Measurements from ENCODE around the gene PSME2. TPM values are rescaled to one million over a fixed set of nuclear protein-coding genes. Genes with fewer than 3 reads are reported as not detected.

Gene PSME2
- total and polyA plus RNA-seq, 2 of the 13 experiments (the other 11 are each of a cell fraction or from before 2014, with no cell fraction given), result 332 to 716 TPM

DNA sequence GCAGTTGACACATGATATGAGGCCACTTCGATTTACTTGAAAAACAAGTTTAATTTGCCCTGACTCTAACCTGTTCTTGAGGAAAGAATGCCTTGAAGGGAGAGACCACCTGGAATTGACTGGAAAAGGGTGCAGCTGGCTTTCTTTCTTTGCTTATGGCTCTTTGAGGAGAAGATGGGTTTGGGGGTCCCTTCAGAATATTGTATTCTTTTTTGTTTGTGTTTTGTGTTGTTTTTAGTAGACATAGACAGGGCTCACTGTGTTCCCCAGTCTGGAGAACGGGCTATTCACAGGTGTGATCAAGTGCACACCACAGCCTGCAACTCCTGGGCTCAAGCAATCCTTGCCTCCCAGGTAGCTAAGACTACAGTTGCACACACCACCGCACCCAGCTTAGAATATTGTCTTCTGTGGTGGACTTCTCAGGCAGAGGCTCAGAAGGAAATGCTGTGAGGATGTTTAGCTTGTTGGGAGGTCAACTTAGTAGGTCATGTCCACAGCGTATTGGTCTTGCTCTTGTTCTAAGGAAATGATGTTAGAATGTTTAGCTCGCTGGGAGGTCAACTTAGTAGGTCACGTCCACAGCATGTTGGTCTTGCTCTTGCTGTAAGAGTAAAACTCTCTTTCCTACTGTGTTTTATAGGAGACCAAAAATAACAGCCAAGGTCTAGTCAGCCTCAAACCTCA is 30.1 kb downstream of the PSME2 start:
- ATAC-seq, result no peak
- Histone ChIP-seq H3K27me3 (ENCODE audit: control insufficient read depth in 1 of 2, insufficient read depth in 2 of 2, low read length in 2 of 2) (no peaks in the 10 kb centered on the region; a peak in 1 of 5 replicates), H3K9me3 (ENCODE audit: low read length) (no peaks in the 10 kb centered on the region), H2AFZ (ENCODE audit: low read length) (no peak overlapping the region), H3K79me2 (ENCODE audit: insufficient read depth, low read length) (peaks cover 33% of the 10 kb centered on the region), H3K27ac (ENCODE audit: extremely low read length, insufficient read depth, low read length) (peak overlapping the region; percentile 98), H3K4me3 (replicated peaks in 1 of 3; ENCODE audit: insufficient read depth in 1 of 3, low read depth in 2 of 3, low read length in 3 of 3) (peak overlapping the region; percentile 65 to 96 (median 85)), H3K4me2 (ENCODE audit: low read depth, low read length) (peak overlapping the region; percentile 92), H3K4me1 (ENCODE audit: insufficient read depth, low read length) (peaks cover 34% of the 10 kb centered on the region), H3K9ac (ENCODE audit: insufficient read depth, low read depth, low read length) (peak overlapping the region; percentile 99), H3K36me3 (replicated peaks in 1 of 2; ENCODE audit: control insufficient read depth in 1 of 2, insufficient read depth in 2 of 2, low read length in 2 of 2) (peaks cover 43 to 48% of the 10 kb centered on the region in 2 experiments), H4K20me1 (ENCODE audit: insufficient read depth, low read length) (no peaks in the 10 kb centered on the region)
- no peak for FAIRE-seq
- in situ Hi-C loops (cut with HindIII; ENCODE audit: extremely low pct_ligation_motif_present, low pct_unique_long_range_greater_than_20kb), result loop anchor here (25.0 kb wide), 1 partner anchor 1529 kb away; the partner anchor contains the start of genes ABHD4 and DAD1
- 83% methylated on average over 6 of the region's 6 CpGs for WGBS (ENCODE audit: low lambda C conversion rate)
- intact Hi-C loops (cut with micrococcal nuclease; ENCODE audit: unreplicated experiment), result loop anchor here (10.0 kb wide), 2 partner anchors 811 to 1021 kb away; partner anchors contain the start of genes ACIN1, BCL2L2, C14orf119 and PPP1R3E
- CTCF ChIA-PET (ENCODE audit: low intra/inter-chr PET ratio, low total read pairs), result no interaction called here
- DNase-seq (ENCODE audit: low spot score), result no peak
- BruUV-seq (replicated peaks), result no TSS peak
- POLR2A ChIA-PET, result interaction anchor here (0.6 to 15.5 kb wide), 12 partner anchors 13 to 1245 kb away, joined by 3 to 977 read pairs (median 70); partner anchors contain the start of genes EMC9, FITM1, IPO4 and IRF9
- TF ChIP-seq, protein P1, sequence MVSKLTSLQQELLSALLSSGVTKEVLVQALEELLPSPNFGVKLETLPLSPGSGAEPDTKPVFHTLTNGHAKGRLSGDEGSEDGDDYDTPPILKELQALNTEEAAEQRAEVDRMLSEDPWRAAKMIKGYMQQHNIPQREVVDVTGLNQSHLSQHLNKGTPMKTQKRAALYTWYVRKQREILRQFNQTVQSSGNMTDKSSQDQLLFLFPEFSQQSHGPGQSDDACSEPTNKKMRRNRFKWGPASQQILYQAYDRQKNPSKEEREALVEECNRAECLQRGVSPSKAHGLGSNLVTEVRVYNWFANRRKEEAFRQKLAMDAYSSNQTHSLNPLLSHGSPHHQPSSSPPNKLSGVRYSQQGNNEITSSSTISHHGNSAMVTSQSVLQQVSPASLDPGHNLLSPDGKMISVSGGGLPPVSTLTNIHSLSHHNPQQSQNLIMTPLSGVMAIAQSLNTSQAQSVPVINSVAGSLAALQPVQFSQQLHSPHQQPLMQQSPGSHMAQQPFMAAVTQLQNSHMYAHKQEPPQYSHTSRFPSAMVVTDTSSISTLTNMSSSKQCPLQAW (CRISPR knock-in tag; IDR thresholded peaks at IDR 0.05), result peak; percentile 65; the same call in 1 of the 2 replicates
- TF ChIP-seq SATB2 (CRISPR knock-in tag; IDR thresholded peaks at IDR 0.05), result no peak
- TF ChIP-seq ZNF235 (CRISPR knock-in tag; IDR thresholded peaks at IDR 0.05; ENCODE audit: borderline replicate concordance), result 0 out of 2 replicates have a peak, but pooled peaks have one; percentile 20
- no peak for TF ChIP-seq PAF1 (CRISPR knock-in tag; IDR thresholded peaks at IDR 0.05)
- peak; percentile 29; the same call in 1 of the 2 replicates for TF ChIP-seq SP2 (CRISPR knock-in tag; IDR thresholded peaks at IDR 0.05)
- TF ChIP-seq, protein P2, sequence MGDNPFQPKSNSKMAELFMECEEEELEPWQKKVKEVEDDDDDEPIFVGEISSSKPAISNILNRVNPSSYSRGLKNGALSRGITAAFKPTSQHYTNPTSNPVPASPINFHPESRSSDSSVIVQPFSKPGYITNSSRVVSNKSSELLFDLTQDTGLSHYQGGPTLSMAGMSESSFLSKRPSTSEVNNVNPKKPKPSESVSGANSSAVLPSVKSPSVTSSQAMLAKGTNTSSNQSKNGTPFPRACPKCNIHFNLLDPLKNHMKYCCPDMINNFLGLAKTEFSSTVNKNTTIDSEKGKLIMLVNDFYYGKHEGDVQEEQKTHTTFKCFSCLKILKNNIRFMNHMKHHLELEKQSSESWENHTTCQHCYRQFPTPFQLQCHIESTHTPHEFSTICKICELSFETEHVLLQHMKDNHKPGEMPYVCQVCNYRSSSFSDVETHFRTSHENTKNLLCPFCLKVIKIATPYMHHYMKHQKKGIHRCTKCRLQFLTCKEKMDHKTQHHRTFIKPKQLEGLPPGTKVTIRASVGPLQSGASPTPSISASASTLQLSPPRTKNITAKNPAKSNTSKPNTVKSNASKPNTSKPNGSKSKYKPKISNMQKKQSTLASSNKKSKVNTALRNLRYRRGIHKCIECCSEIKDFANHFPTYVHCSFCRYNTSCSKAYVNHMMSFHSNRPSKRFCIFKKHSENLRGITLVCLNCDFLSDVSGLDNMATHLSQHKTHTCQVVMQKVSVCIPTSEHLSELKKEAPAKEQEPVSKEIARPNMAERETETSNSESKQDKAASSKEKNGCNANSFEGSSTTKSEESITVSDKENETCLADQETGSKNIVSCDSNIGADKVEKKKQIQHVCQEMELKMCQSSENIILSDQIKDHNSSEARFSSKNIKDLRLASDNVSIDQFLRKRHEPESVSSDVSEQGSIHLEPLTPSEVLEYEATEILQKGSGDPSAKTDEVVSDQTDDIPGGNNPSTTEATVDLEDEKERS (CRISPR knock-in tag; IDR thresholded peaks at IDR 0.05), result 0 out of 2 replicates have a peak, but pooled peaks have one; percentile 39
- TF ChIP-seq SAP130 (CRISPR knock-in tag; IDR thresholded peaks at IDR 0.05; ENCODE audit: low read depth), result peak; percentile 44
- TF ChIP-seq, protein P3, sequence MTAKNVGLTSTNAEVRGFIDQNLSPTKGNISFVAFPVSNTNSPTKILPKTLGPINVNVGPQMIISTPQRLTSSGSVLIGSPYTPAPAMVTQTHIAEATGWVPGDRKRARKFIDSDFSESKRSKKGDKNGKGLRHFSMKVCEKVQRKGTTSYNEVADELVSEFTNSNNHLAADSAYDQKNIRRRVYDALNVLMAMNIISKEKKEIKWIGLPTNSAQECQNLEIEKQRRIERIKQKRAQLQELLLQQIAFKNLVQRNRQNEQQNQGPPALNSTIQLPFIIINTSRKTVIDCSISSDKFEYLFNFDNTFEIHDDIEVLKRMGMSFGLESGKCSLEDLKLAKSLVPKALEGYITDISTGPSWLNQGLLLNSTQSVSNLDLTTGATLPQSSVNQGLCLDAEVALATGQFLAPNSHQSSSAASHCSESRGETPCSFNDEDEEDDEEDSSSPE (CRISPR knock-in tag; IDR thresholded peaks at IDR 0.05), result no peak
- TF ChIP-seq SSRP1 (CRISPR knock-in tag; IDR thresholded peaks at IDR 0.05), result peak; percentile 64; the same call in 1 of the 2 replicates
- TF ChIP-seq ZNF530 (CRISPR knock-in tag; IDR thresholded peaks at IDR 0.05; ENCODE audit: low read depth), result no peak
- no peak for TF ChIP-seq ZNF564 (CRISPR knock-in tag; IDR thresholded peaks at IDR 0.05)
- no peak for TF ChIP-seq TCF12 (IDR thresholded peaks at IDR 0.05)
- no peak for TF ChIP-seq TCF12 (CRISPR knock-in tag; IDR thresholded peaks at IDR 0.05)
- TF ChIP-seq ZBTB20 (CRISPR knock-in tag; IDR thresholded peaks at IDR 0.05; ENCODE audit: borderline replicate concordance, low read depth), result peak; percentile 73; the same call in 1 of the 2 replicates
- TF ChIP-seq LCORL (IDR thresholded peaks at IDR 0.05), result no peak
- TF ChIP-seq LCORL (CRISPR knock-in tag; IDR thresholded peaks at IDR 0.05), result 0 out of 2 replicates have a peak, but pooled peaks have one; percentile 45
- TF ChIP-seq, protein P4, sequence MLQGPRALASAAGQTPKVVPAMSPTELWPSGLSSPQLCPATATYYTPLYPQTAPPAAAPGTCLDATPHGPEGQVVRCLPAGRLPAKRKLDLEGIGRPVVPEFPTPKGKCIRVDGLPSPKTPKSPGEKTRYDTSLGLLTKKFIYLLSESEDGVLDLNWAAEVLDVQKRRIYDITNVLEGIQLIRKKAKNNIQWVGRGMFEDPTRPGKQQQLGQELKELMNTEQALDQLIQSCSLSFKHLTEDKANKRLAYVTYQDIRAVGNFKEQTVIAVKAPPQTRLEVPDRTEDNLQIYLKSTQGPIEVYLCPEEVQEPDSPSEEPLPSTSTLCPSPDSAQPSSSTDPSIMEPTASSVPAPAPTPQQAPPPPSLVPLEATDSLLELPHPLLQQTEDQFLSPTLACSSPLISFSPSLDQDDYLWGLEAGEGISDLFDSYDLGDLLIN (CRISPR knock-in tag; IDR thresholded peaks at IDR 0.05; ENCODE audit: borderline replicate concordance), result peak; percentile 15; the same call in 1 of the 2 replicates
- TF ChIP-seq TAF1 (CRISPR knock-in tag; IDR thresholded peaks at IDR 0.05), result no peak
